ENCODE measurements around the gene SMIM11.
"Not testable (repeated sequence)": the region's sequence is repeated elsewhere in the genome, so short reads cannot be mapped to it uniquely, and the experiment has no call there.

The SMIM11 gene

DNA sequence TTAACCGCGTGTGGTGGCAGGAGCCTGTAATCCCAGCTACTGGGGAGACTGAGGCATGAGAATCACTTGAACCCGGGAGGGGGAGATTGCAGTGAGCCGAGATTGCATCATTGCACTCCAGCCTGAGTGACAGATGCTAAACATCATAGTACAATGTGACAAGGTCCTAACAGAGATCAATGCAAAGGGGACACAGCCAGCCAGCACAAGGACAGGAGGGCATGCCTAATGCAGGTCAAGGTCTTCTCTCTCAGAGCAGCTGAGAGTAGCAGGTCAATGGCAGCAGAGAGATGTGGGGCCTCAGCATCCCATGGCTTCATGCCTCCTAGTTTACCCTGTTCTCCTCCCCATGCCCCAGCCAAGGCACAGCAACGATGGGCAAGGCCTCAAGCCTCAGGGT is 3.0 kb upstream of the SMIM11 start:
- Histone ChIP-seq H3K36me3 (ENCODE audit: control insufficient read depth in 2 of 2, insufficient read depth in 1 of 2, low read length in 2 of 2) (no peaks in the 10 kb centered on the region), H3K9me3 (ENCODE audit: control insufficient read depth, insufficient read depth, low read depth, low read length) (no peaks in the 10 kb centered on the region), H3K27ac (ENCODE audit: extremely low read depth, low read depth, low read length) (no peak overlapping the region), H3K4me3 (ENCODE audit: low read depth, low read length) (no peak overlapping the region), H3K4me1 (ENCODE audit: control insufficient read depth, insufficient read depth, low read length) (no peaks in the 10 kb centered on the region)
- TF ChIP-seq ZNF426 (tag by site-specific recombination; IDR thresholded peaks at IDR 0.05) (no peak), ZNF350 (tag by site-specific recombination; IDR thresholded peaks at IDR 0.05) (no peak), ZNF530 (tag by site-specific recombination; IDR thresholded peaks at IDR 0.05; ENCODE audit: low read depth) (no peak), ZNF626 (tag by site-specific recombination; IDR thresholded peaks at IDR 0.05) (no peak), SALL2 (tag by site-specific recombination; IDR thresholded peaks at IDR 0.05; ENCODE audit: borderline replicate concordance) (no peak), ZBTB20 (tag by site-specific recombination; IDR thresholded peaks at IDR 0.05) (no peak), KLF1 (tag by site-specific recombination; IDR thresholded peaks at IDR 0.05) (no peak), ZNF146 (tag by site-specific recombination; IDR thresholded peaks at IDR 0.05) (no peak), RBAK (tag by site-specific recombination; IDR thresholded peaks at IDR 0.05) (no peak), ZNF169 (tag by site-specific recombination; IDR thresholded peaks at IDR 0.05) (no peak), ZNF23 (tag by site-specific recombination; IDR thresholded peaks at IDR 0.05; ENCODE audit: borderline replicate concordance) (no peak)
- TF ChIP-seq, protein P1, sequence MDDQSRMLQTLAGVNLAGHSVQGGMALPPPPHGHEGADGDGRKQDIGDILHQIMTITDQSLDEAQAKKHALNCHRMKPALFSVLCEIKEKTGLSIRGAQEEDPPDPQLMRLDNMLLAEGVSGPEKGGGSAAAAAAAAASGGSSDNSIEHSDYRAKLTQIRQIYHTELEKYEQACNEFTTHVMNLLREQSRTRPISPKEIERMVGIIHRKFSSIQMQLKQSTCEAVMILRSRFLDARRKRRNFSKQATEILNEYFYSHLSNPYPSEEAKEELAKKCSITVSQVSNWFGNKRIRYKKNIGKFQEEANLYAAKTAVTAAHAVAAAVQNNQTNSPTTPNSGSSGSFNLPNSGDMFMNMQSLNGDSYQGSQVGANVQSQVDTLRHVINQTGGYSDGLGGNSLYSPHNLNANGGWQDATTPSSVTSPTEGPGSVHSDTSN (CRISPR knock-in tag; IDR thresholded peaks at IDR 0.05): no peak
- TF ChIP-seq, protein P2, sequence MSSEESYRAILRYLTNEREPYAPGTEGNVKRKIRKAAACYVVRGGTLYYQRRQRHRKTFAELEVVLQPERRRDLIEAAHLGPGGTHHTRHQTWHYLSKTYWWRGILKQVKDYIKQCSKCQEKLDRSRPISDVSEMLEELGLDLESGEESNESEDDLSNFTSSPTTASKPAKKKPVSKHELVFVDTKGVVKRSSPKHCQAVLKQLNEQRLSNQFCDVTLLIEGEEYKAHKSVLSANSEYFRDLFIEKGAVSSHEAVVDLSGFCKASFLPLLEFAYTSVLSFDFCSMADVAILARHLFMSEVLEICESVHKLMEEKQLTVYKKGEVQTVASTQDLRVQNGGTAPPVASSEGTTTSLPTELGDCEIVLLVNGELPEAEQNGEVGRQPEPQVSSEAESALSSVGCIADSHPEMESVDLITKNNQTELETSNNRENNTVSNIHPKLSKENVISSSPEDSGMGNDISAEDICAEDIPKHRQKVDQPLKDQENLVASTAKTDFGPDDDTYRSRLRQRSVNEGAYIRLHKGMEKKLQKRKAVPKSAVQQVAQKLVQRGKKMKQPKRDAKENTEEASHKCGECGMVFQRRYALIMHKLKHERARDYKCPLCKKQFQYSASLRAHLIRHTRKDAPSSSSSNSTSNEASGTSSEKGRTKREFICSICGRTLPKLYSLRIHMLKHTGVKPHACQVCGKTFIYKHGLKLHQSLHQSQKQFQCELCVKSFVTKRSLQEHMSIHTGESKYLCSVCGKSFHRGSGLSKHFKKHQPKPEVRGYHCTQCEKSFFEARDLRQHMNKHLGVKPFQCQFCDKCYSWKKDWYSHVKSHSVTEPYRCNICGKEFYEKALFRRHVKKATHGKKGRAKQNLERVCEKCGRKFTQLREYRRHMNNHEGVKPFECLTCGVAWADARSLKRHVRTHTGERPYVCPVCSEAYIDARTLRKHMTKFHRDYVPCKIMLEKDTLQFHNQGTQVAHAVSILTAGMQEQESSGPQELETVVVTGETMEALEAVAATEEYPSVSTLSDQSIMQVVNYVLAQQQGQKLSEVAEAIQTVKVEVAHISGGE (tag by site-specific recombination; conservative IDR thresholded peaks at IDR 0.05; ENCODE audit: low read depth): no peak
- TF ChIP-seq, protein P3, sequence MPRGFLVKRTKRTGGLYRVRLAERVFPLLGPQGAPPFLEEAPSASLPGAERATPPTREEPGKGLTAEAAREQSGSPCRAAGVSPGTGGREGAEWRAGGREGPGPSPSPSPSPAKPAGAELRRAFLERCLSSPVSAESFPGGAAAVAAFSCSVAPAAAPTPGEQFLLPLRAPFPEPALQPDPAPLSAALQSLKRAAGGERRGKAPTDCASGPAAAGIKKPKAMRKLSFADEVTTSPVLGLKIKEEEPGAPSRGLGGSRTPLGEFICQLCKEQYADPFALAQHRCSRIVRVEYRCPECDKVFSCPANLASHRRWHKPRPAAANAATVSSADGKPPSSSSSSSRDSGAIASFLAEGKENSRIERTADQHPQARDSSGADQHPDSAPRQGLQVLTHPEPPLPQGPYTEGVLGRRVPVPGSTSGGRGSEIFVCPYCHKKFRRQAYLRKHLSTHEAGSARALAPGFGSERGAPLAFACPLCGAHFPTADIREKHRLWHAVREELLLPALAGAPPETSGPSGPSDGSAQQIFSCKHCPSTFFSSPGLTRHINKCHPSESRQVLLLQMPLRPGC (tag by site-specific recombination; IDR thresholded peaks at IDR 0.05): no peak
- CTCF ChIA-PET: interaction anchor here (2.1 kb wide), 1 partner anchor 10 kb away, joined by 12 read pairs; no protein-coding TSS in a partner anchor
- POLR2A ChIA-PET: no interaction called here

DNA sequence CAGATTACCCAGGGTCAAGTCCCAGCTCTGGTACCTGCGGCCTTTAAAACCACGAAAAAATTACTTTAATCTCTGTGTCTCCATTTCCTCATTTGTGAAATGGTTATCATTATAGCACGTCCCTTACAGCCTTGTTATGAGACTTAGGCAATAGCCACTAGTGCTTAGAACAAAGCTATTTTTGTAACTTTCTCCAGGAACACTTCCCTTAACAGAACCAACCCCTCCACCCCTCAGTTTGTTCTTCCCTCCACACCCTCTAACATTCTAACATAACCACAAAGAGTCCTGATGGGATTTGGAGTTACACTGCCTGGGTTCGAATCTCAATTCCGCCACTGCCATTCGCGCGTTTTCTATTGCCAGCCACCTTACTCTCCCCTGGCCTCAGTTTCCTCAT is 845 bp upstream of the SMIM11 start:
- H3K36me3 ChIP-seq (ENCODE audit: control insufficient read depth in 2 of 2, insufficient read depth in 1 of 2, low read length in 2 of 2); H3K4me3 ChIP-seq (ENCODE audit: low read depth, low read length); H3K4me1 ChIP-seq (ENCODE audit: control insufficient read depth, insufficient read depth, low read length); H3K9me3 ChIP-seq (ENCODE audit: control insufficient read depth, insufficient read depth, low read depth, low read length); POLR2A ChIA-PET; H3K27ac ChIP-seq (ENCODE audit: extremely low read depth, low read depth, low read length): not testable (repeated sequence)
- CTCF ChIA-PET: interaction anchor here (2.1 kb wide), 1 partner anchor 12 kb away, joined by 12 read pairs; no protein-coding TSS in a partner anchor

DNA sequence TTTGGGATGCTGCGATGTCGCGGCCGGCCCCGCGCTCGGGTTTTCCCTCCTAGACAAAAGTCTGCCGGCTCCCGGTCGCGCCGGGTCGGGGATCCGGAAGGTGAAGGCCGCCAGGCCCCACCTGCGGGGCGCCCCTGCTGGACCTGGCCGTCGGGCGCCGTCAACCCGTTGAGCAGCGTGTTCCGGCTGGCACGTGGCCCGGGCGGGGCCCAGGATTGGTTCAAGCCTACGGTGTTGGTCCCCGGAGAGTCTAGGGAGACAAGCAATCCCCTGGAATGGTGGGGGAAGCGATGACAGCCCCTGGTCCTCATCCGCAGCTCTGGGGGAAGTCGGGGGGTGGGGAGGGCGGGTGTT is 289 bp downstream of the SMIM11 start:
- H3K4me3 ChIP-seq (ENCODE audit: low read depth, low read length); CTCF ChIA-PET; H3K4me1 ChIP-seq (ENCODE audit: control insufficient read depth, insufficient read depth, low read length); POLR2A ChIA-PET; H3K9me3 ChIP-seq (ENCODE audit: control insufficient read depth, insufficient read depth, low read depth, low read length); H3K27ac ChIP-seq (ENCODE audit: extremely low read depth, low read depth, low read length); H3K36me3 ChIP-seq (ENCODE audit: control insufficient read depth in 2 of 2, insufficient read depth in 1 of 2, low read length in 2 of 2): not testable (repeated sequence)

DNA sequence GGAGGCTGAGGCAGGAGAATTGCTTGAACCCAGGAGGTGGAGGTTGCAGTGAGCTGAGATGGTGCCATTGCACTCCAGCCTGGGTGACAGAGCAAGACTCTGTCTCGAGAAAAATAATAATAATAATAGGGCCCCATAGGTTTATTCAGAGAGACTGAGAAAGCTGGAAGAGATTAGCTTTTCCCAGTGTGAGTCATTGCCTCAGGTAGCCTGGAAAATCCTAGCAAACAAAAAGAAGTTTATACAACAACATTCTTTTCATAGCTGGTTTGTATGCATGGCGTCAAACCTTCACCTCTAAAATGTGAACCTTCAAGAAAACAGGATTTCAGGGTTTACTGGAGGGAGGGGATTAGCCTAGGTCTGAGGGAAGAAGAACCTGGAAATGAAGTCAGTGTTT is 7.8 kb downstream of the SMIM11 start:
- H3K9me3 ChIP-seq (ENCODE audit: control insufficient read depth, insufficient read depth, low read depth, low read length); CTCF ChIA-PET; H3K4me1 ChIP-seq (ENCODE audit: control insufficient read depth, insufficient read depth, low read length); POLR2A ChIA-PET; H3K36me3 ChIP-seq (ENCODE audit: control insufficient read depth in 2 of 2, insufficient read depth in 1 of 2, low read length in 2 of 2); H3K27ac ChIP-seq (ENCODE audit: extremely low read depth, low read depth, low read length); H3K4me3 ChIP-seq (ENCODE audit: low read depth, low read length): not testable (repeated sequence)

DNA sequence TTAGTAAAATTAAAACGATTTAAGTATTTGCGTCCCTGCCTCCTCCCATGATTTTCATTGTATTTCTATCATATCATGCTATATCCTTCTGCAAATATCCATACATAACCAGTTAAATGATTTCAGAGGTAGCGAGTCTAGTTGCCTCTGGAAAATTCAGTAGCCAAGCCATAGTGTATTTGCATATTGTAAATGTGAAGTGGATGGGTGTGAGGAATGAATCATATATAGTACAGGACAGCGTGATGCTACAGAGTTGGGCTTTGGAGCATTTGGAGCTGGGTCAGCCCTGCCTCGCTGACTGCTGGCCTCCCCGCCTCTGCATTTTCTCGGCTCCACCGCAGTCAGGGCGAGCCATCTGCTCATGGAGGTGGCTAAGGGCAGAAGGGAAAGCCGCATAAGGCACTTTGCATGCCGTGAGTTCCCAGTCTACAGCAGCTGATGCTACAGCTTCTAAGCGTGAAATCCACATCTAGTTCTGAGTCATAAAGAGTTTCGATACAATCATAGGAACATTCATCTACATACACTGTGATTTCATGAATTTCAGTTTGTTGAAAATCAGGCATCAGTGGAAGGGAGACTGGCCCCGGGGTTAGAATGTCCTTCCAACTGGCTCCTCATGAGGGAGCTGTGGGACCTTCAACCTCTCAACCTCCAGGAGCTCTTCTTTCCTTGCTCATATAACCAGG is 8.6 kb downstream of the SMIM11 start:
- CTCF ChIA-PET, POLR2A ChIA-PET: not testable (repeated sequence)

DNA sequence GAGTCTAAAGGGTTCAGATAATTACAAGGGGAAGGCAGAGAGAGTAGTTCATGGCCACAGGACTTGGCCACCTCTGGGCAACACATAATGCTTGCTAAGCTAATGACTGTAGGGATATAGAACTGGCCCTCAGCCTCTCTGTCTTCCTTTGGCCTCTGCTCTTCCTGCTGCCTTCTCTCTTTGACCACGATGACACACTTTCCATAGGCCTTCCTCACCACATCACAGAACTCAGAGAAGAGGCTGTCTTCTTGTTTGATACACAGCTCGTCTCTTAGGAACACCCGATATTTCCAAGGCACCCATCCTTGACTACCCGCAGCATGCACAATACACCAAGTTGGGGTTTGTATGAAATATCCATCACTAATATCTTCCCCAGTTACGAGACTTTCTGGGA is 25.2 kb downstream of the SMIM11 start:
- POLR2A ChIA-PET; H3K4me3 ChIP-seq (ENCODE audit: low read depth, low read length); H3K9me3 ChIP-seq (ENCODE audit: control insufficient read depth, insufficient read depth, low read depth, low read length); CTCF ChIA-PET; H3K27ac ChIP-seq (ENCODE audit: extremely low read depth, low read depth, low read length); H3K36me3 ChIP-seq (ENCODE audit: control insufficient read depth in 2 of 2, insufficient read depth in 1 of 2, low read length in 2 of 2); H3K4me1 ChIP-seq (ENCODE audit: control insufficient read depth, insufficient read depth, low read length): not testable (repeated sequence)

More for the DNA sequence above, 8.6 kb downstream of the SMIM11 start:
- H3K9me3 ChIP-seq (ENCODE audit: control insufficient read depth, insufficient read depth, low read depth, low read length); H3K4me3 ChIP-seq (ENCODE audit: low read depth, low read length); H3K27ac ChIP-seq (ENCODE audit: extremely low read depth, low read depth, low read length); H3K4me1 ChIP-seq (ENCODE audit: control insufficient read depth, insufficient read depth, low read length); H3K36me3 ChIP-seq (ENCODE audit: control insufficient read depth in 2 of 2, insufficient read depth in 1 of 2, low read length in 2 of 2): not testable (repeated sequence)
